ENCODE measurements around the gene RAPGEF4.
A peak's percentile ranks its signal among the peaks of the same experiment; 100 is the strongest.

RAPGEF4 gene

GRCh38 chr2:172977270-172978062 lies 241.8 kb downstream of the RAPGEF4 start:
- DNase-seq, result no peak

DNA sequence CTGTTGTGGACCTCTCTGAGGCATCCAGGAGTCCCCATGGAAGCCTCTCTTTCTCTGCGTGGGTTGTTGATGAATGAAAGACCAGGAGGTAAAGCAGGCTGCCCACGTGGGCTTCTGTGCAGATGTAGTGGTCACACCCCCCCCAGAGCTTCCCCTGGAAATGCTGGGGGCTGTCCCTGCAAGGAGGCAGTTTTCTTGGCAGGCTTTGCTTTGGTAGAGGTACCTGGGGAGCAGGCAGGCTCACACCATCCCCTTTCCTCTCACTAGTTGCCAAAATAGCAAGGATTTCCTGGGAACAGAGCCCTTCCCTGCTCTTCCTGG lies 242.4 kb downstream of the RAPGEF4 start:
- no peak for DNase-seq

GRCh38 chr2:172985139-172985892 lies 249.7 kb downstream of the RAPGEF4 start:
- DNase-seq, result peak; percentile 94

DNA sequence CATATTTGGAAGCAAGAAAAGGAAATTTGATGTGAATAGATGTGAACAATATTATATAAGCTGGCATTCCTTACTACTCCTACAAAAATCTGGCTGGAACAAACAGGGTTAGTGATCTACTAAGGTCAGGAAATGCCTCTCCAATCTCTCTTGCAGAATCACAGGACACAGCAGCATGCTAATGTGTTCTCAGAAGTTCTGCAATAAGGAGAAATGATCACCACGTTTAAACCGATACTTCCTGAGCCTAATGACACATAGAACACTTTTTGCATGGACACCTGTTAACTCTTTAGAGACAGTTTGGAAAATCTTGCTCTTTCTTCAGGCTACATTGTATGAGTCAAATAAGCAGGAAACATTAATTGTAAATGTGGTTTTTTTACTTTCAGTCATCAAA lies 250.4 kb downstream of the RAPGEF4 start:
- peak; percentile 33 for DNase-seq

DNA sequence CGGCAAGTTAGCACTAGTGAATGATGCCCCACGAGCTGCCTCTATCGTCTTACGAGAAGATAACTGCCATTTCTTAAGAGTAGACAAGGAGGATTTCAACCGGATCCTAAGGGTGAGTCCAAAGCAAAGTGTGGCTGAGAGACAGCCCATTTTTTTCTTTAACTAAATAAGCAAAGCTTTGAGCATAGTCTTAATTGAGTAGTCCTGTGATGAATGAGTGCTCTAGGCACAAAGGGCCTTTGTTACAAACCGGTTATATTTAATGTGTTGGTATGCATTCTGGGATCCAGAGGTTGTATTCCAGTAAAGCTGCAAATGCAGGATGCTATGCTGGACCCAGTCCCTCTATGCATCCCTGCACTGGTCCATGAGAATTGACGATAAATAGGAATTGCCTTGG lies 253.1 kb downstream of the RAPGEF4 start:
- no peak for DNase-seq

DNA sequence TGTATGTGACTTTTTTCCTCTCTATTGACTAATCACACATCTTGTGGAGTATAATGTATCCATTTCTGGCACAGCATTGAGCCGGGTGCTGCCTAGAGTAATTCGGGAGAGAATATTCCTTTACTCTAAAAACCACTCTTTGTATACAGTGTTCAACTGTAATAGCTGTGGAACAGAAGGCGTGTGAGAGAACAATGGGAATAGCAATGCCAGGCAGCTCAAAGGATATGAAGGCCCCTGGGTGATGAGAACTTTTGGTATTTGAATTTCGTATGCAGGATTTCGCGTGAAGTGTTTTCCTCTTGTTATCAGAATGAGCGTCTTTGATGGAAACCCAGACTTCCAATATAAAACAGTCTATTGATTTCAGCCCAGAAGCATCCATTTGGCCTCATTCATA lies 255.4 kb downstream of the RAPGEF4 start:
- no peak for DNase-seq

DNA sequence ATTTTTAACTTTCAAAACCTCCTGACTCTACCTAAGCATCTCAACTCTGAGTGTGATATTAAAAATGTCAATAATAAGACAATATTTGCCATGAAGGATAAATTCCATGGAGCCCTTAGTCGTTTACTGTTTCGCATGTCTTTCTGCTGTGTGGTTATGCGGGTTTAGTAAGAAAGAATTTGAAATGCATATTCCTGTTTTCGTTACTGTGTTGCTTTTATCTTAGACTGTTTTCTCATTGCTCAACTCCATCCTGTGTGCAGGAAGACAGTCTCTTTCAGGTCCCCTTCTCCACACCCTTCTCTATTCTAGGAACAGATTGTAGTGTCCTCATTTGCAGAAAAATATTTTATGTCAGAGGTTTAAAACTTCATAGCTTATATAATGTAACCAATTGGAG lies 257.5 kb downstream of the RAPGEF4 start:
- no peak for DNase-seq

DNA sequence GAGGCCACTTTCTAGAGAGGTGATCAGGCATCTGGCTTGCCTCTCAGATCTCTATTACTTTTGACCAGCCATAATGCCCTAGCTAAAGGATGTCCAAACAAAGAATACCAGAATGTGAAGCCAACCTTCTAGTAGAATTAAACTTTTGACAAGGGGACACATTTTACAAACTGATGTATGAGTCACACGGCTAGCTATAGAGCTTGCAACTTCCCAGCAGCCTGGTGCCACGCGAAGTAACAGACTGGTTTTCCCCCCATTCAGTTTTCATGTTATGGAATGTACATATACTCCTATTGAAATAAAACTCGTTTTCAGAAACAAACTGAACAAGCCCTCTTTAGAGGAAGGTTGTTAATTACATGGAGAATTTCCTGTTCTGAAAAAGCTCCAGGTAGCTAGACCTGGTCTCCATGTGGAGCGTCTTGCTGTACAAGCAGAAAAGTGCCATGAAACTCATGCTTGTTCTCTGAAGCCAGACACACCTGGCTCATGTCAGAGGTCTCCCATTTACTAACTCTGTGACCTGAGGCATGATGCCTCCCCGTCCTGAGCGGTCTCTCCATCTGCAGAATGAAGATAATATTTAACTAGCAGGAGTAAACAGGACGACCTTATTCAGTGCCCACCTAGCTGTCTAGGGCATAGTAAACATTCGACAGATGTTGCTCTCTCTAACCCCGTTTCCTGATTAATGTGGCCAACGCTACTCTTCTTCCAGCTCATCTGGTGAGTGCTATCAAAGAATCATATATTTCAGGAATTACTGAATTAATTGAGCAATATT lies 258.5 kb downstream of the RAPGEF4 start:
- DNase-seq, result peak; percentile 86

DNA sequence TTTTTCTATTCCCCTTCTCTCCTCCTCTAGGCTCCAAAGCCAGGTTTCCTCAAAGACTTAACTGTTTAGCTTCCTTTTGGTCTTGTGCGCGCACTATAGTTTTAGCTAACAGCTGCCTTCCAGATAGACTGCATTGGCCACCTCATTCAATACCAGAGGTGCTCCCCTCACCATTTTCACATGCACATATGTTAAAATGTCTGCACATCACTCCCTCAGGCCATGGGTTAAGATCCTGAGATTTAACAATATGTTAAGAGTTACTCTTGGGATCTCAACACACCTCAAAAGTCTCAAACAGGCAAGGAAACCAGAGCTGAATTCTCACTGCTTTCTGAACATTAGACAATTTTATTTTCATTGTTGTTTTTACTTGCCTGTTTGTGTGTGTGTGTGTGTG lies 259.2 kb downstream of the RAPGEF4 start:
- peak; percentile 69 for DNase-seq

DNA sequence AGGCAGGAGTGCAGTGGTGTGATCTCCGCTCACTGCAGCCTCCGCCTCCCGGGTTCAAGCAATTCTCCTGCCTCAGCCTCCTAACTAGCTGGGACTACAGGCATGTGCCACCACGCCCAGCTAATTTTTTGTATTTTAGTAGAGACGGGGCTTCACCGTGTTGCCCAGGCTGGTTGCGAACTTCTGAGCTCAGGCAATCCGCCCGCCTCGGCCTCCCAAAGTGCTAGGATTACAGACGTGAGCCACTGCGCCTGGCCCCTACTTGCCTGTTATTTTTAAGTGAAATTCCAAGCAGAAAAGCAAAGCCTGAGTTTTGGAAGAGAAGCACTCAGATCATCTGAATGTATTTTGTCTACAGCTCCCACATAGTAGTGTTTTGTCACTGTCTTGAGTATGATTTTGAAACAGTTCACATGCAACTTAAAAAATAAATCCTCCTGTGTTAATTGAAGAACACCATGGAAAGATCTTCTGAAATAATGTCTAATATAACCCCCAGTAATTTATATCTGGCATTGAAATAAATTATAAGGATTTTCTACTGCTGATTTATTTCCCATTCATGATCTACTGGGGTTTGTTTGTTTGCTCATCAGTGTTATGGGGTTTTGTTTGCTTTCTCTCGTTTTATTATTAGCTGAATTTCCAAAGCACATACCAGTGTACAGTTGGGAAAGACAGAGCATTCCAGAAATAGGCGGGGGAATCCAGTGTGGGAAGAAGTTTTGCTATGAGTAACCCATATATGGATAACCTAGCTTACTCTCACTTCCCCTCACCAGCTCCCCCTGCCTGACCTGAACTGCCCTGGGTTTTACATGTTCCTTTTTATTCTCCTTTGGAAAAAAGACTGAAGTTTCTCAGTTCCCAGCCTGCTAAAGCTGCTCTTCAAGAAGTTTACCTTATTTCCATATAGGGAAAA lies 259.9 kb downstream of the RAPGEF4 start:
- peak; percentile 57 for DNase-seq

DNA sequence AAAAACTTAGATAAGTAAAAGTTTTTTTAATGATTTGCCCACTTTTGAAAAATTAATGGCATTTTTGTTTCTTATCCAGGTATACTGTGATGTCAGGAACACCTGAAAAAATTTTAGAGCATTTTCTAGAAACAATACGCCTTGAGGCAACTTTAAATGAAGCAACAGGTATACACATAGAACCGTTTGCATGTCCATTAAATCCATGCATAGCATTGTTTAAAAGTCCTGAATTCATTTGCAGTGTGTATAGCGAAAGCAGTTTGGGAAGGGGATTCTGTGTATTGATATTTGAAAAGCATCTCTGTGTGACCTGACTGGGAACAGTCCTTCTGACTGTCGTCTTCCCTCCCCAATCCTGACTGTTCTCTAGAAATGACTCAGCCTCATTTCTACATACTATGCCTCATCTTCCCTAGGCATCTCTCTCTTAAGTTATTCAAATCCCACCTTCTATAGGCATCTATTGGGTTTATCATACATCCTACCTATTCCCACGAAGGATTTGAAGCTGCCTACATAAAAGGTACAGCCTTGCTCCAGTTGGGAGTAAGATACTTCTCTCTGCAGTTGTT lies 260.8 kb downstream of the RAPGEF4 start:
- DNase-seq, result no peak

DNA sequence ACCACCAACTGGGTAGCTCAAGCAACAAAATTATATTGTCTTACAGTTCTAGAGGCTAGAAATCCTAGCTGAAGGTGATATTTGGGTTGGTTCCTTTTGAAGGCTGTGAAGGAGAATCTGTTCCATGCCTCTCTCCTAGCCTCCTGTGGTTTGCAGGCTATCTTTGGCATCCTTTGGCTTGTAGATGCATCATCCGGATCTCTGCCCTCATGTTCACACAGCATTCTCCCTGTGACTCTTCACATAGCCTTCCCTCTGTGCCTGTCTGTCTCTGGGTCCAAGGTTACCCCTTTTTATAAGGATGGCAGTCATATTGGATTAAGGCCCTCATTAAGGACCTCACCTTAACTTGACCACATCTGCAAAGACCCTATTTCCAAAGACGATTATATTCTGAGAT lies 261.4 kb downstream of the RAPGEF4 start:
- no peak for DNase-seq

GRCh38 chr2:172998547-172999272 lies 263.1 kb downstream of the RAPGEF4 start:
- peak; percentile 44 for DNase-seq

DNA sequence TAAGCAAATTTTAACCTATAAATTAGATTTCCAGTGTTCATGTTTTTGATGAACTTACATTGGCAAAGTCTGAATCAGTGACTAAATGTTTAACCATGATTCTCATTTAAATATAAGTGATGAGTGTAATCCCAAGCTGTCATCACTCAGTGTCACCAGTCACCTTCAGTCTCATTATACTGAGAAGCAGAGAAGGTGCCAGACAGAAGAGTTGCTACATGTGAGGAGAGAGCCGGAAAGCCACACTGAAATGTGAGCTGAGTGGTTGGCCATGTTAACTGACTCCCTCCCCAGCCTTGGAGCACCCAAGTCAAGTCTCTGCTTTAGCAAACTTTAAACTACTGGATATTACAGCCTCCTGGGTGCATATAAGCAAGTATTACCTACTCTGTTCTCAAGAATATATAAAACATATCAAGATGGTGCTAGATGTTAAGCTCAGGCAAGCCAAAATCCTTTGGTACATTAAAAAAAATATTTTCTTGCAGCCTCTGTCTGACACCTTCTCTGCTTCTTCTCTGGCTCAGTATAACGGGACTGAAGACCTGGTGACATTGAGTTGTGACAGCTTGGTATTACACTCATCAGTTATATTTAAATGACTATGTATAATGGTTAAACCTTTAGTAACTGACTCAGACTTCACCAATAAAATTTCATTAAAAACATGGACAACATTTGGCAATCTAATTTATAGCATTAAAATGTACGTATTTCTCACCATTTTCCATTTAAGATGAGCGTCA lies 264.2 kb downstream of the RAPGEF4 start:
- DNase-seq, result peak; percentile 22

- DNase-seq, result peak; percentile 52
Observed at GRCh38 chr2:173001664-173002604, 266.3 kb downstream of the RAPGEF4 start.

- peak; percentile 98 for DNase-seq
Observed at GRCh38 chr2:173002751-173003541, 267.3 kb downstream of the RAPGEF4 start.

GRCh38 chr2:173008786-173009185 lies 273.1 kb downstream of the RAPGEF4 start:
- DNase-seq, result no peak

DNA sequence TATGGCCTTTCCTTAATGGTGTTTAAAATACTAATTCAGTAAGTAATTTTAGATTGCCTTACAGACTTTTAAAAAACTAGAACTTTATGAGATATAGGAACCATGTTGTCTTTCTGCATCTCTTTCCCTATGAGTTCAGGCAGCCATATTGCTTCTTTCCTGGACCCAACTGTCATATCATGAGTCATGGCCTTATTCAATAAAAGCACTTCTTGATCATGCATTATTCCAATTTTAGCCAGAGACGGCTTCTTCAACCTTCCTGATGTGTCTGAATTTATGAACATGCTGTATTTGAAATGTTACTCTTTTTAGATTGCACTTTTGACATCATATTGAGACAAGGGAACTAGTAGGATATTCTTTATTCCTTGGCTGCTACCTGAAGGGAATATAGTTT lies 274.6 kb downstream of the RAPGEF4 start:
- peak; percentile 13 for DNase-seq

DNA sequence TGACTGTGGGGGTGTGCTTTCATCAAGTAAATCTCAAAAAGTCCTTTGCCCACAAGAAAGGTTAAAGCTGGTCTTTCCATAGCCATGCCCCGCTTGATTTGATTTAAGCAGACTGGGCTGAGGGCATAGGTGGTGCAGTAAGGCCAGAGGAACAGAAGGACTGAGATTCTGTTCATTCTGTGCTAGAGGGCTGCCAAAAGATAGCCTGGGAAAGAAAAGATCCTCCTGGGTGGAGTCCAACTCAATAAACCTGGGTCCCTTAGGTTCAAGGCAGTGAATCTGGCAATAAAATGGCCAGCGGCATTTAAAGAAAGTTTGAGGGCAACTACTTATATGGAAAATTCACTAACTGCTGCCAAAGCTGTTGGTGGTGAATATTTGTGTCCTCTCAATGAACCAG lies 280.8 kb downstream of the RAPGEF4 start:
- no peak for DNase-seq
